ENCODE results near the gene PID1.

Gene PID1

GRCh38 chr2:229041691-229042090 is 229.4 kb downstream of the PID1 start:
- H3K36me3 ChIP-seq (ENCODE audit: control insufficient read depth in 5 of 5, insufficient read depth in 5 of 5, low read length in 5 of 5): no peaks in the 10 kb centered on the region
- H3K9me3 ChIP-seq (ENCODE audit: control insufficient read depth in 5 of 5, low read length in 5 of 5): no peaks in the 10 kb centered on the region

DNA sequence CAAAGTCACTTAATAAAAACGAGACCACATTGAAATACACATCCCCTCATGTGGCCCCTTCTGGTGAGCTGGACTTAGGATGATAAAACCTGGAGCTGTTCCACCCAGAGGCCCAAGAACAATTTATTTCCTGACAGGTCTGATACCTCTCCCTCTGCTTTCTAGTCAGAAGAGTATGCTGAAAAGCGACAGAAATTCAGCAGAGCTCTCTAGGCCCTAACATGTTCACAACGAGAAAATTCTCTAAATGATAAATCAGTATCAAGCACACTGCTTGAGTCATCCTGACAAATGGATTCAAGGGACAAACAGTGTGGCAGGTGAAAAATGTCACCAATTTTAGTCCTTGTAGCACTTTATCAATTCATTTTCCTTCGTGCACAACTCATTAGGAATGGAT is 233.5 kb downstream of the PID1 start:
- Histone ChIP-seq H3K27ac (ENCODE audit: low read depth, low read length) (no peak overlapping the region), H3K27me3 (ENCODE audit: control insufficient read depth in 5 of 5, insufficient read depth in 4 of 5, low read length in 5 of 5) (no peaks in the 10 kb centered on the region), H3K4me1 (ENCODE audit: control insufficient read depth in 5 of 5, insufficient read depth in 5 of 5, low read length in 5 of 5) (no peaks in the 10 kb centered on the region), H3K36me3 (ENCODE audit: control insufficient read depth in 5 of 5, insufficient read depth in 5 of 5, low read length in 5 of 5) (peaks cover 0 to 3% (median 0%) of the 10 kb centered on the region in 5 donors), H3K9me3 (ENCODE audit: control insufficient read depth in 5 of 5, low read length in 5 of 5) (no peaks in the 10 kb centered on the region), H3K4me3 (ENCODE audit: low read depth in 1 of 5, low read length in 5 of 5) (no peak overlapping the region), H3K9ac (ENCODE audit: low read length in 5 of 5) (no peak overlapping the region)

More at GRCh38 chr2:229041691-229042090, 229.4 kb downstream of the PID1 start:
- Histone ChIP-seq H3K27me3 (ENCODE audit: control insufficient read depth in 5 of 5, insufficient read depth in 4 of 5, low read length in 5 of 5) (no peaks in the 10 kb centered on the region), H3K27ac (ENCODE audit: low read depth, low read length) (no peak overlapping the region), H3K4me1 (ENCODE audit: control insufficient read depth in 5 of 5, insufficient read depth in 5 of 5, low read length in 5 of 5) (no peaks in the 10 kb centered on the region), H3K4me3 (ENCODE audit: low read depth in 1 of 5, low read length in 5 of 5) (no peak overlapping the region), H3K9ac (ENCODE audit: low read length in 5 of 5) (no peak overlapping the region)

- Histone ChIP-seq H3K27me3 (ENCODE audit: control insufficient read depth in 5 of 5, insufficient read depth in 4 of 5, low read length in 5 of 5) (no peaks in the 10 kb centered on the region), H3K36me3 (ENCODE audit: control insufficient read depth in 5 of 5, insufficient read depth in 5 of 5, low read length in 5 of 5) (peaks cover 0 to 3% (median 0%) of the 10 kb centered on the region in 5 donors), H3K4me1 (ENCODE audit: control insufficient read depth in 5 of 5, insufficient read depth in 5 of 5, low read length in 5 of 5) (no peaks in the 10 kb centered on the region), H3K9ac (ENCODE audit: low read length in 5 of 5) (no peak overlapping the region), H3K4me3 (ENCODE audit: low read depth in 1 of 5, low read length in 5 of 5) (no peak overlapping the region), H3K27ac (ENCODE audit: low read depth, low read length) (no peak overlapping the region), H3K9me3 (ENCODE audit: control insufficient read depth in 5 of 5, low read length in 5 of 5) (no peaks in the 10 kb centered on the region)
Measured at GRCh38 chr2:229033816-229034215, 237.3 kb downstream of the PID1 start.

DNA sequence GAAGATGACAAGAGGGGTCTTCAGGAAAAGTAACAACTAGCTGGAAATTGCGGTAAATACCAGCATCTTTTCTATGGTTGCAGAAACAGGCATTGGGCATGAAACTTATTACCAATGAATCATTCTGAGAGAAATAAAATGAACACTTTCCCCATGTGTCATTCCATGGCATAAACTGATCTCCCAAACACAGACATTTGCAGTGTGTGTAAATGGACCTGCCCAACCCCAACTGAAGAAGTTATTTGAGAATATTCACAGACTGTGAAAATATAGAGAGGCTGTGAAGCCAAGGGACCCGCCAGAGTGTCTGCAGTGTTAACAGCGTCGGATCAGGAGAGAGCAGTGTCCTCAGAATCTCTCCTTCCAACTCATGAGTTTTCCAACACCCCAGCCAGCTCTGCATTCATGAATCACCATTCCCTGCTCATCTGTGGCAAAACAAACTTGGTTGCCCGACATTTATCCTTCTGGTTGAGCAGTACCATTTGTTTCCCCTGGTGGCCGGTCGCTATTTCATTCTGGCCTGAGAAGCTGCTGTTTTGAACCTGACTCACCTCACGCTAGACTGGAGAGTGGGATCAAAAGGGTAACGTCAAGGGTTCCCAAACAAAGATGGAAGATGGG is 238.4 kb downstream of the PID1 start:
- no peaks in the 10 kb centered on the region for H3K9me3 ChIP-seq (ENCODE audit: control insufficient read depth in 5 of 5, low read length in 5 of 5)
- H3K27ac ChIP-seq (ENCODE audit: low read depth, low read length): no peak overlapping the region
- H3K27me3 ChIP-seq (ENCODE audit: control insufficient read depth in 5 of 5, insufficient read depth in 4 of 5, low read length in 5 of 5): no peaks in the 10 kb centered on the region
- no peaks in the 10 kb centered on the region for H3K4me1 ChIP-seq (ENCODE audit: control insufficient read depth in 5 of 5, insufficient read depth in 5 of 5, low read length in 5 of 5)
- H3K36me3 ChIP-seq (ENCODE audit: control insufficient read depth in 5 of 5, insufficient read depth in 5 of 5, low read length in 5 of 5): peaks cover 0 to 3% (median 0%) of the 10 kb centered on the region in 5 donors
- H3K9ac ChIP-seq (ENCODE audit: low read length in 5 of 5): no peak overlapping the region
- H3K4me3 ChIP-seq (ENCODE audit: low read depth in 1 of 5, low read length in 5 of 5): no peak overlapping the region

DNA sequence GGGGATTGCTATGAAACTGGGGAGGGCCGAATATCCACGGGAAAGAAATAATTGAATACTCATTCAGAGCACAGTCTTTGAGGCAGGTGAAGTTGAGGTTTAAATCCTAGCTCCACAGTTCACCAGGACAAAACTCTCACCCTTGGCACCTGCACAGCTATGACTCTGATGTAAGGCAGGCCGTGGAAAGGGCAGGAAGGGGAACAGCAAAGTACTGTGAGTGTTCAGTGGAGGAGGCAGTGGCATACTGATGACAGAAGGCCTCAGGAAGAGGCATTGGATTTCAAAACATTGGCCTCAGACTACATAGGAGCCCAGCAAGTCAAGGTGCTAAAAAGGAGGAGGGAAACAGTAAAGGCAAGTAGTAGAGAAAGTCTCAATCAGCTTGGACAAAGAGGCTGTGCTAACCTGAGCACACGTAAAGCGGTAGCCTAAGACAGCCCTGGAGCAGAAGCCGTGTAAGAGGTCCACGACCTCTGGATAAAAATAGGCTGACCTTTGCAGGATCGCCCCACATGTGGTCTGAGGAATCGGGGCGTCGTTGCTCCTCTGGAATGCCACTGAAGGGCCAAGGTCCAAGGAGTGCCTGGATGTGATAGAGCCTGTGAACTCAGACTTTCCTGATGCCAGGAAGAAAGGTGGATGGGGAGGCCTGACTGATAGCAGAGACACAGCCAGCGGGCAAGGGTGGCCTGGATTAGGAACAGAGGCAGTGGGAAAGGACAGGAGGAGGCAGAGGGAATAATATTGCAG is 243.6 kb downstream of the PID1 start:
- H3K9ac ChIP-seq (ENCODE audit: low read length in 5 of 5): no peak overlapping the region
- no peak overlapping the region for H3K4me3 ChIP-seq (ENCODE audit: low read depth in 1 of 5, low read length in 5 of 5)
- H3K4me1 ChIP-seq (ENCODE audit: control insufficient read depth in 5 of 5, insufficient read depth in 5 of 5, low read length in 5 of 5): no peaks in the 10 kb centered on the region
- H3K27ac ChIP-seq (ENCODE audit: low read depth, low read length): no peak overlapping the region
- no peaks in the 10 kb centered on the region for H3K27me3 ChIP-seq (ENCODE audit: control insufficient read depth in 5 of 5, insufficient read depth in 4 of 5, low read length in 5 of 5)
- H3K9me3 ChIP-seq (ENCODE audit: control insufficient read depth in 5 of 5, low read length in 5 of 5): no peaks in the 10 kb centered on the region
- H3K36me3 ChIP-seq (ENCODE audit: control insufficient read depth in 5 of 5, insufficient read depth in 5 of 5, low read length in 5 of 5): peaks cover 3 to 17% (median 6%) of the 10 kb centered on the region in 5 donors

DNA sequence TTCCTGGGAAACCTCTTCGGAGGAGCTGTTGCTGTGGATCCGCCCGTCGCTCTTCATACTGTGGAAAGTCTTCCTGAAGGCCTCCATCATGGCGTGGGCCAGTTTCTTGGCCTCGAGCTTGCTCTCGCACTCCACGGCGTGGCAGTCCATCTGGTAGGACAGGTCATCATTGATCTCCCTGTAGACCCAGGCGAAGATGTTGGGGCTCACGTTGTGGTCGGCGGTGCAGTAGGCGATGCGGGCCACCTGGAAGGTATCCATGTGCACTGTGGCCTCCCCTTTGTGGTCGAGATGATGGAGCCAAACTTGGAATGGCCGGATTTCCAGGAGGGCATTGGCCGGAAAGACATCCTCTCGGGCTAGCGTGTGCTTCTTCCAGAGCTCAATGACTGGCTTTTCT is 245.4 kb downstream of the PID1 start:
- Histone ChIP-seq H3K4me3 (ENCODE audit: low read depth in 1 of 5, low read length in 5 of 5) (no peak overlapping the region), H3K9ac (ENCODE audit: low read length in 5 of 5) (no peak overlapping the region), H3K9me3 (ENCODE audit: control insufficient read depth in 5 of 5, low read length in 5 of 5) (no peaks in the 10 kb centered on the region), H3K27ac (ENCODE audit: low read depth, low read length) (no peak overlapping the region), H3K27me3 (ENCODE audit: control insufficient read depth in 5 of 5, insufficient read depth in 4 of 5, low read length in 5 of 5) (no peaks in the 10 kb centered on the region), H3K4me1 (ENCODE audit: control insufficient read depth in 5 of 5, insufficient read depth in 5 of 5, low read length in 5 of 5) (no peaks in the 10 kb centered on the region), H3K36me3 (ENCODE audit: control insufficient read depth in 5 of 5, insufficient read depth in 5 of 5, low read length in 5 of 5) (peaks cover 3 to 17% (median 9%) of the 10 kb centered on the region in 5 donors)

DNA sequence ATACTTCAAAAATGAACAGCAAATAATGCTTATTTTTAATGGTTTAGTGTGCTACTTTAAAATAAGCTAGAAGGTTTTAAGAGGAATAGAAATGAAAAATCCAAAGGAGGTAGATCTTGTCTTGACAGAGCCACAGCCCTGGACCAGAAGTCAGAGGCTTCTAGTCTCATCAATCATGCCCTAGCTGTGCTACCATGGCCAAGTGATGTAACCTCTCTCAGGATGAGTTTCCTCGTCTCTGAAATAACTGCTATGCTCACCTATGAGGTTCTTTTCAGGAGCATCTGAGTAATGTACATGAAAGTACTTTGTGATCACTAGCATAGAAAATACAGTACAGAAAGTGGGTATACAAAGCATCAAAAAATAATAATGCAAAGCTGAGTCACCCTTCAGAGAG is 248.4 kb downstream of the PID1 start:
- Histone ChIP-seq H3K4me3 (ENCODE audit: low read depth in 1 of 5, low read length in 5 of 5) (no peak overlapping the region), H3K4me1 (ENCODE audit: control insufficient read depth in 5 of 5, insufficient read depth in 5 of 5, low read length in 5 of 5) (no peaks in the 10 kb centered on the region), H3K9me3 (ENCODE audit: control insufficient read depth in 5 of 5, low read length in 5 of 5) (no peaks in the 10 kb centered on the region)

DNA sequence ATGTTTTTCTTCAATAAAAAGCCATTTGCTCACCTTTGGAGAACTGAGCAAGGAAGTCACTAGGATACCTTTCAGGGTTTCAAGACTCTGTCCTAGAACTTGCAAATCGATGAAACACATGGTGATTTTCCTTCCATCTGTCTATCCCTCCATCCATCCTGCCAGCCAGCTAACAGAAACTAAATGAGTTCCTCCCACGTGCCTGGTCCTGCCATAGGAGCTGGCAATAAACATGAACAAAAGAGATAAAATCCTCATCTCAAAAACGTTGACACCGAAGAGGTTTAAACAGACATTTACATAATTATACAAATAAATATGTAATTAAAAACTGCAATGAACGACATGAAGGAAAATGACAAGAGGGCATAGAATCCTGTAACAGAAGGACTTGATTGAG is 249.0 kb downstream of the PID1 start:
- H3K27me3 ChIP-seq (ENCODE audit: control insufficient read depth in 5 of 5, insufficient read depth in 4 of 5, low read length in 5 of 5): no peaks in the 10 kb centered on the region
- no peak overlapping the region for H3K4me3 ChIP-seq (ENCODE audit: low read depth in 1 of 5, low read length in 5 of 5)
- no peaks in the 10 kb centered on the region for H3K9me3 ChIP-seq (ENCODE audit: control insufficient read depth in 5 of 5, low read length in 5 of 5)
- H3K27ac ChIP-seq (ENCODE audit: low read depth, low read length): no peak overlapping the region
- no peaks in the 10 kb centered on the region for H3K4me1 ChIP-seq (ENCODE audit: control insufficient read depth in 5 of 5, insufficient read depth in 5 of 5, low read length in 5 of 5)
- H3K36me3 ChIP-seq (ENCODE audit: control insufficient read depth in 5 of 5, insufficient read depth in 5 of 5, low read length in 5 of 5): peaks cover 3 to 17% (median 9%) of the 10 kb centered on the region in 5 donors
- H3K9ac ChIP-seq (ENCODE audit: low read length in 5 of 5): no peak overlapping the region

More for the DNA sequence above, 248.4 kb downstream of the PID1 start:
- H3K9ac ChIP-seq (ENCODE audit: low read length in 5 of 5): no peak overlapping the region
- peaks cover 3 to 17% (median 9%) of the 10 kb centered on the region in 5 donors for H3K36me3 ChIP-seq (ENCODE audit: control insufficient read depth in 5 of 5, insufficient read depth in 5 of 5, low read length in 5 of 5)
- H3K27ac ChIP-seq (ENCODE audit: low read depth, low read length): no peak overlapping the region
- no peaks in the 10 kb centered on the region for H3K27me3 ChIP-seq (ENCODE audit: control insufficient read depth in 5 of 5, insufficient read depth in 4 of 5, low read length in 5 of 5)

GRCh38 chr2:229009816-229010215 is 261.3 kb downstream of the PID1 start:
- H3K9me3 ChIP-seq (ENCODE audit: control insufficient read depth in 5 of 5, low read length in 5 of 5): no peaks in the 10 kb centered on the region
- no peak overlapping the region for H3K4me3 ChIP-seq (ENCODE audit: low read depth in 1 of 5, low read length in 5 of 5)
- no peak overlapping the region for H3K27ac ChIP-seq (ENCODE audit: low read depth, low read length)
- H3K27me3 ChIP-seq (ENCODE audit: control insufficient read depth in 5 of 5, insufficient read depth in 4 of 5, low read length in 5 of 5): no peaks in the 10 kb centered on the region
- H3K36me3 ChIP-seq (ENCODE audit: control insufficient read depth in 5 of 5, insufficient read depth in 5 of 5, low read length in 5 of 5): no peaks in the 10 kb centered on the region
- no peak overlapping the region for H3K9ac ChIP-seq (ENCODE audit: low read length in 5 of 5)
- H3K4me1 ChIP-seq (ENCODE audit: control insufficient read depth in 5 of 5, insufficient read depth in 5 of 5, low read length in 5 of 5): no peaks in the 10 kb centered on the region

- no peak overlapping the region for H3K9ac ChIP-seq (ENCODE audit: low read length in 5 of 5)
- H3K9me3 ChIP-seq (ENCODE audit: control insufficient read depth in 5 of 5, low read length in 5 of 5): peaks cover 0 to 14% (median 2%) of the 10 kb centered on the region in 5 donors
- no peaks in the 10 kb centered on the region for H3K4me1 ChIP-seq (ENCODE audit: control insufficient read depth in 5 of 5, insufficient read depth in 5 of 5, low read length in 5 of 5)
- H3K4me3 ChIP-seq (ENCODE audit: low read depth in 1 of 5, low read length in 5 of 5): no peak overlapping the region
- no peaks in the 10 kb centered on the region for H3K27me3 ChIP-seq (ENCODE audit: control insufficient read depth in 5 of 5, insufficient read depth in 4 of 5, low read length in 5 of 5)
- no peaks in the 10 kb centered on the region for H3K36me3 ChIP-seq (ENCODE audit: control insufficient read depth in 5 of 5, insufficient read depth in 5 of 5, low read length in 5 of 5)
- no peak overlapping the region for H3K27ac ChIP-seq (ENCODE audit: low read depth, low read length)
Measured at GRCh38 chr2:229003256-229003655, 267.8 kb downstream of the PID1 start.

Measured in subcutaneous abdominal adipose tissue (tissue), 5 donors.